Activated T-helper 1 cell treated with Interleukin-2 at 50 U/mL for 16 hours (primary cell): ENCODE results near the gene HCFC1.

Source experiments
- DNase-seq: peaks from one replicate; pipeline ENCODE4 v3.0.0-alpha.2; 2020; ENCODE audit warnings: low read depth

The HCFC1 gene

GRCh38 chrX:153974003-153974725 is 2.5 kb upstream of the HCFC1 start:
- no peak for DNase-seq

DNA sequence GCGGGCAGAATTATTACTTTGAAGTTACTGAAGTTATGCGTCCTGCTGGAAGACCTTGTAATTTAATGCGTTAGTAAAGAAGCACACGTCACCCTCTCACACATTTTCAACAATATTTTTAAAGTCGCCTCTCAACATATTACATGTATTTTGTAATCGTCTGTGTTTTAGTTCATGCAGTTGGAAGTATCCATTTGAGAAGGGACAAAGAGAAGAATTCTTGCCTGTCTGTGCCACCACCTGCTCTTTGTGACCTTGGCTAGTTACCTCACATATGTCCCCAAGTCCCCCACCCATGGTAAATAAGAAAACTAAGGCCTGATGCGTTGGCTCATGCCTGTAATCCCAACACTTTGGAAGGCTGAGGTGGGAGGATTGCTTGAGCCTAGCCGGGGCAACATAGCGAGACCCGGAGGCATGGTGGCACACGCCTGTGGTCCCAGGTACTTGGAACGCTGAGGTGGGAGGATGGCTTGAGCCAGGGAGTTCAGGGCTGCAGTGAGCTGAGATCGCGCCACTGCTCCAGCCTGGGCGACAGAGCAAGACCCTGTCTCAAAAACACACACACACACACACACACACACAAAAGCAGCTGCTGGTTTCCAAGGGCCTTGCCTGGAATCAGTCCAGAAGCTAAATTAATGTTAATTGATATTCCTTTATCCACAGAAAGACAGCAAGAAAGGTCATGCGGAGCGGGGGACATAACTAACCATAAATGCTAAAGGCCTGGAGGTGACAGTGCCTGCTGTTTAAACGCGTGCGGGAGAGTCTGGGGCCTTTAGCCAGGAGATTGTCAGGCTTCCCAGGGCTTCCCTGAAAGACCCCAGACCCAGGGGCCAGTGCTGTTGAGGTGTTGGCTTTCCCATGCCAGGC is 1.7 kb upstream of the HCFC1 start:
- DNase-seq, result no peak

- peak; percentile 82 for DNase-seq
Observed at GRCh38 chrX:153972368-153973126, 929 bp upstream of the HCFC1 start, which contains the start of gene TMEM187. TMEM187 (plus strand) TSS chrX:153972754; CDS start chrX:153982063, 9,309 bp downstream.

GRCh38 chrX:153971124-153971449 is 531 bp downstream of the HCFC1 start:
- peak; percentile 89 for DNase-seq

DNA sequence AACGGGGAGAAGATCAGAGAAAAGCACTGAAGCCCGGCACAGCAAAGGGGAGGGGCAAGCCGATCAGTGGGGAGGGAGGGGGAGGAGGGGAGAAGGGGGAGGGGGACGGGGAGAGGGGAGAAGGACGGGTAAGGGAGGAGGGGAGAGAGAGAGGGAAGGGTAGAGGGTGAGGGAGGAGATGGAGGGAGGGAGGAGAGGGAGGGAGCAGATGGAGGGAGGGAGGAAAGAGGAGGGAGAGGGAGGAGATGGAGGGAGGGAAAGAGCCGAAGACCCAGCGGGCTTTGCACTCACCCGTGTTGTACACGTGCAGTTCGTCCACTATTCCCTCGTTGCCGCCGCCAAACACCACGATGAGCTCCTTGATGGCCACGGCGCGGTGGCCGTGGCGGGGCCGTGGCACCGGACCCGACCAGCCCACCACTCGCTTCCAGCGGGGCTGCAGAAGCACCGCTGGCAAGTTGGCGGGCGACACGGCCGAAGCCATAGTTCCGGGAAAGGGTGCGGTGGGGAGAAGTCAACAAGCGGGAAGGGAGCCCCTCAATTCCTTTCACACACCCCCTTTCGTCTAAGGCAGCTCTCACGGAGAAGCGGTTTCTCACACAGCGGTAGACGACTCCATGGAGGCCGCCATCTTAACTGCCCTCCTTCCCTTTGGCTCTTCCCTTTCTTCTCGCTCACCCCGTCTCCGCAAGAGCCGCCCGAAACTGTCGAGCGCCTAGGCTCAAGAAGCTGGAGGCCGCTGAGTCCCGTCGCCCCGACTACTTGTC is 1.1 kb downstream of the HCFC1 start:
- DNase-seq, result no peak

- DNase-seq, result no peak
Observed at GRCh38 chrX:153969904-153970356, 1.7 kb downstream of the HCFC1 start.

DNA sequence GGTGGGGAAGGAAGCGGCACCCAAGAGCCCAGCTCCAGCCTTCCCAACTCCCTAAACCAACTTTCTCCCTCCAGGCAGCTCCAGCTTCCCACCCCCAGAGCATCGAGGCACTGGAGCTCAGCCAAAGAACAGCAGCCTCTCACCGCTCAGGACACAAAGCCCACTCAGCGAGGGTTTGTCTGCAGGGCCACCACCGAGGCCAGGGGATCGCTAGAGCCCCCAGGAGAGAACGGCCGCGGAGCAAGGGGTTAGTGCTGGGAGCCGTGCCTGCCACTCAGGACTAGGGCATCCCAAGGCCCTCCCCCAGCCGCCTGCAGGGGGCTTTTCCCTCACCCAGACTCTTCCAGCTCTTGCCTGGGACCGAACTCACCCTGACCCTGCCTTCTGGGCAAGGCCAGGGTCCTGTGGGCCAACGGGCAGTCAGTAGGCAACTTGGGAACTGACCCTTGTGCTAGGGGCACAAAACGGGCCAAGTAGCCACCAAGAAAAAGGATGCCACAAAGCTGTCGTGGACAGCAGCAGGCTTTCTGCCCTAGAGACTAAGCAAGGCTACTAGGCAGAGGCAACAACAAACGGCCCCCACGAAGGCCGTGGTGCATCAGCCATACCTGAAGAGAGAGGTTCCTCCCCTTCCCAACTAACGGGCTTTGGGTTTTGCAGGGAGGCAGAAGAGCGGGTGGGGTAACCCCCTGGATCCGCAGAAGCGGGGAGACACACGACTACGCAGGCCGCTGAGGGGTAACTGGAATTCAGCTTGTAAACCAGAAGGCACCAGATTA is 2.3 kb downstream of the HCFC1 start:
- DNase-seq, result no peak

- DNase-seq, result no peak
Observed at GRCh38 chrX:153968754-153969124, 2.9 kb downstream of the HCFC1 start.

GRCh38 chrX:153968255-153968654 is 3.4 kb downstream of the HCFC1 start:
- DNase-seq, result no peak

DNA sequence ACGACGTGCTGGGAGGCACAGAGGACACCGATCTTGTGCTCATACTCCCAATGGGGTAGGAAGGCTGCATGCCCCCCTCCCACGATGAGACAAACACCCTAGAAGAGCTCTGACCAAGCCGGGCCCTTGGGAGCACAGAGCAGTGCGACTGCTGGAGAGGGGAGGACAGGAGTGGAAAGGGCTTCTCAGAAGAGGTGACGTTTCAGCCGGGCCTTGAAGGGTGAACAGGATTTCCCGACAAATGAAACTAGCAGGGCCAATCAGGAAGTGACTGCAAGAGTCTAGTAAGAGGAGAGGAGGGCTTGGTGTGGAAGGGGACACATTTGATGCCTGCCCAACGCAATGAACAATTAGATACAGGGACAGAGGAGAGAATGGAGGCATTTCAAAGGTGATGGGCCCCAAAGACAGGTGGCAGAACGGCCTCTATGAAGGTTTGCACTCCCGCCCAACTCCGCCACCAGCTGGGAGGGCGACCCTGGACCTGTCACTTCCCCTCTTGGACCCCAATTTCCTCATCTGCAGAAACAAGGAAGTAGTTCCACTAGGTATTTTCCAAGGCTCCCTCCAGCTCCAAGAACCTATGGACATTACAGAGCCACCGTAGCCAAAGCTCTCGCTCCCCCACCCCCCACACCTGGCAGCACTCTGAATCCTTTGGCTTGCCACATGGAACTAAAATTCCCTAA is 3.9 kb downstream of the HCFC1 start:
- no peak for DNase-seq

DNA sequence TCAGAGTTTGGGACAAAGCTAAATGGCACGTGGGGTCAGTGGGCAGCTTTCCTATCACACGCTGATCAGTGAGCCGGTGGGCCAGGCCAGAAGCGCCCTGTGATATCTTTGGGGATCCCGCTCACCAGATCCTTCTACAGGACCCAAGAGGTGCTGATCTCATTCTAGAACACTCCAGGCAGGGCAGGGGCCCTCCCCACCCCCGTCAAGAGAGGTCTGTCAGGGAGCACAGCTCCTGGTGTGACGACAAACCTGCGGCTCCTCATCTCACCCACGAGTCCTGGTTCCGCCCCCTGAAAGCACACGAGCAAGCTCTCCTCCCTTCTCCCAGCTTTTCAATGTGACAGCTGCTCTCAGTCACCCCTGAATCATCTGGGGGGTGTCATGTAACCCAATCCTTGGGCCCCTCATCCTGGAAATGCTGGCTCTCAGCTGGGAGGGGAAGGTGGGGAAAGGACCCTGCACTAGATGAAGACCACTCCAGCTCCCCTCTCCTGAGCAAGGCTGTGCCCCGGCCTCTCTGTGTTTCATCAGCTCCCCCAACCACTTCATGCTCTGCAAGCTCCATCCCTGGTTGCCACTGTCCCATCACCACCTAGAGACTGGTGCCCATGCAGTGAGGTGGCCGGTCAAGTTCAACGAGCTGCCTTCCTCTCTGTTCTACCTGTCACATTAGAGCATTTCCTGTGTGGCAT is 4.6 kb downstream of the HCFC1 start:
- no peak for DNase-seq

DNA sequence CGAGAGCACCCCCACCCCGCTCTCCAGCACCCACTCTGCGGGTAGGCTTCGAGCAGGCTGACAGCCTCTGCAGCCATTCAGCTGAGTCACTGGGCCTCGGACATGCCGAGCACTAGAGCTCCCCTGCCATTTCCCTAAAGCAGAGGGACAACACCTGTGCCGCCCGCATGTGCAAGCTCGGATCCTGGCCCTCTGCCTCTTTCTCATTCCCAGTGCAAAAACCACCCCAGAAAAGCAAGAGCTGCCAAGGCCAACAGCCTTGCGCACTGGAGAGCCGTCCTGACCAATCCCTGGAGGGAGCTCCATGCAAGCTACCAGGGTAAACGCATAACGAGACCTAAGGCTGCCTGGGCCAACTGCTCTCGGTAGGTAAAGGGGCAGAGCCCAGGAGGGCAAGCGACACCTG is 5.3 kb downstream of the HCFC1 start:
- DNase-seq, result no peak

GRCh38 chrX:153965406-153965805 is 6.2 kb downstream of the HCFC1 start:
- no peak for DNase-seq

DNA sequence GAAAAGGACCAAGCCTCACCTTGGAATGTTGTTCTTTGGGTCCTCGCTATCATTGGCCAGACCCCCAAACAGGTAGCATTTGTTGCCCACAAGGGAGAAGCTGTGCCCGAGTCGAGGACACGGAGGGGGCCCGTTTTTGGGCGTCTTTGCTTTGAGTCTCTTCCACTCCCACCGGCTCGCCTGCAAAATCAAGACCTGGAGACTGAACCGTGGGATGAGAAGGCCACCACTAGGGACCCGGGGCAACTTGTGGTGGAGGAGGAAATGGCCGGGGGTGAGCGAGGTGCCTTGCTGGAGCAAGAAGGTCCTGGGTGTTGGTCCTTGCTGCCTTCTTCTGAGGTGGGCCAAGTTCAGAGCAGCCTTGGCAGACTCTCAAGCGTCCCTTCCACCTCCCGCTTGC is 7.5 kb downstream of the HCFC1 start:
- no peak for DNase-seq

DNA sequence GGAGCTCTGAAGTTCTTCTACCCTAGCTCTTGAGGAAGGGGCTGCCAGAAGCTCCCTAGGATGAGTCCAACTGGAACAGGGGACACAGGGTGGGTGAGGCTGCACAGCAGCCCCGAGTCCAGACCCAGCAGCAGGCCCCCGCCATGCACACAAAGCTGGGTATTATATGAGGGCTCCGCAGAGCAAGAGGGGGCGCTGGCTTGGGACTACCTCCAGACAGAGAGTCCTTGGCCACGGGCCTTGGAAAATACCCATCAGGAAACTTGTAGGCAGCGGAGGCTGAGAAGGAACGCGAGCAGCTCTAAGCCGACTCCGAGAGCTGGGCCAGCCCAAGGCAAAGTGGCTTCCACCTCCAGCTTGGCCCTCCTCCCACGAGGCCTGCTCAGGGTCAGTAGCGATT is 8.1 kb downstream of the HCFC1 start:
- DNase-seq, result no peak

DNA sequence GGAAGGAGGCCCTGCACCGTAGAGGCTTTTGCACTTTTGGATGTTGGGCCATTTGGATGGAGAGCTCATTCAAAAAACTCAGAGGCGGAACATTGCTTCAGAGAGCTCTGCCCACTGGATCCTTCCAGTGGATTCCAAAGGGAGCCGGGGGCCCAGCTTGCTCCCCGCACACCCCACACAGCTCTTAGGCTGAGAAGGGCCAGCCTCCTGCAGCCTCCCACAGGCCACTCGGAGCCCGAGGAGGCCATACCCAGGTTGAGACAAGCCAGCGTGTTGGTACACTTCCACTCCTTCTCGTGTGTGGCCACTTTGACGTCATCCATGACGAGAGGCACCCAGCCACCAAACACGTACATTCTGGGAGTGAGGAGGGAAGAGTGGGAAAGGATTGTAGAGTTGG is 10.3 kb downstream of the HCFC1 start:
- no peak for DNase-seq

- DNase-seq, result no peak
Observed at GRCh38 chrX:153960786-153961185, 10.8 kb downstream of the HCFC1 start.

DNA sequence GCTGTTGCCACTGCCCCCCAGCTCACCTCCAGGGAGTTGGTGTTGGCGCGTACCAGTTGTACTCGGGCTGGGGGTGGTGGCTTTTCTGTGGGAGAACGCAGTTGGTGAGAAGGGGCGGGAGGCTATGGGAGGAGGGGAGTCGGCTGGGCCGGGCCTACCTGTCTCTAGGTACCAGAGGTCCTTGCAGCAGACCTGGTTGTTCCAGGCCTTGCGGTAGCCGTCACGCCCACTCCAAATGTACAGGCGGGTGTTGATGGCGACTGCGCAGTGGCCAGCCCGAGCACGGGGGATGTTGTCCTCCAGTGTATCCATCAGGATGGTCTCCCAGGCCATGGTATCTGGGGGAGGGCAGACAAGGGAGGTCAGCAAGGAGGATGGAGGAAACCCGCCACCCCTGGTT is 11.5 kb downstream of the HCFC1 start:
- DNase-seq, result no peak

- DNase-seq, result no peak
Observed at GRCh38 chrX:153959649-153960048, 12.0 kb downstream of the HCFC1 start.

- no peak for DNase-seq
Observed at GRCh38 chrX:153958605-153959004, 13.0 kb downstream of the HCFC1 start.
